Adipose tissue (tissue), 3 donors: Measurements from ENCODE around the gene MRPL27. TPM values are rescaled to one million over a fixed set of nuclear protein-coding genes. Genes with fewer than 3 reads are reported as not detected.
"Not testable (repeated sequence)": the region's sequence is repeated elsewhere in the genome, so short reads cannot be mapped to it uniquely, and the experiment has no call there.

Experiments used
- H3K27ac ChIP-seq: one replicate; pipeline ENCODE4 v1.5.1; 2013; ENCODE audit warnings: low read depth, low read length
- WGBS, 3 donors: extraction: QIAGEN DNeasy Blood & Tissue Kit; methylation state at CpG; one replicate each; pipeline ENCODE4 v1.1.7; 2013; 5-methylcytosine and 5-hydroxymethylcytosine counted together
- polyA plus RNA-seq, 3 donors: library from polyadenylated mRNA; stranded (reverse); fragments of 200-250 nt; gene quantifications; one replicate each; pipeline ENCODE4 v1.2.3, GENCODE V29; 2013
- donor health status: healthy with polysubstance abuse.
- donor health status: Bipolar disorder and iron deficiency.
- donor health status: healthy.

Gene MRPL27
- polyA plus RNA-seq, 3 donors = 68.8 to 105 (median 99.8) TPM

- WGBS, 3 donors = 67 to 79% (median 72%) methylated on average over 6 of the region's 6 CpGs
- no peak overlapping the region for H3K27ac ChIP-seq
These were observed 20.8 kb downstream of the MRPL27 start for GRCh38 chr17:50352072-50352692.

GRCh38 chr17:50350733-50351132, 22.3 kb downstream of the MRPL27 start:
- WGBS, 3 donors = 86 to 100% (median 94%) methylated on average over 2 of the region's 2 CpGs
- H3K27ac ChIP-seq = no peak overlapping the region

GRCh38 chr17:50349243-50349600, 23.8 kb downstream of the MRPL27 start:
- 90 to 96% (median 95%) methylated on average over 5 of the region's 5 CpGs for WGBS, 3 donors
- H3K27ac ChIP-seq = no peak overlapping the region

GRCh38 chr17:50348522-50349242, 24.3 kb downstream of the MRPL27 start:
- WGBS, 3 donors = 69 to 84% (median 71%) methylated on average over 7 of the region's 7 CpGs
- no peak overlapping the region for H3K27ac ChIP-seq

- 52 to 83% (median 72%) methylated on average over 3 of the region's 3 CpGs for WGBS, 3 donors
- H3K27ac ChIP-seq = no peak overlapping the region
These were observed 25.1 kb downstream of the MRPL27 start for GRCh38 chr17:50347894-50348291.

GRCh38 chr17:50347117-50347893, 25.7 kb downstream of the MRPL27 start:
- H3K27ac ChIP-seq = no peak overlapping the region
- 39 to 45% (median 41%) methylated on average over 17 of the region's 17 CpGs for WGBS, 3 donors

- H3K27ac ChIP-seq = no peak overlapping the region
- 1% methylated on average over 38 to 57 of the region's 57 CpGs for WGBS, 3 donors
These were observed 26.5 kb downstream of the MRPL27 start for GRCh38 chr17:50346313-50347116.

GRCh38 chr17:50345432-50346312, 27.3 kb downstream of the MRPL27 start, which contains the start of gene XYLT2:
Gene XYLT2 (plus strand): TSS chr17:50346126. CDS start chr17:50346141, 15 bp downstream.
- 2 to 3% (median 3%) methylated on average over 74 to 87 of the region's 87 CpGs for WGBS, 3 donors
- H3K27ac ChIP-seq = no peak within 1 kb of the TSS

- WGBS, 3 donors = 52 to 71% (median 62%) methylated on average over 13 of the region's 13 CpGs
- no peak overlapping the region for H3K27ac ChIP-seq
These were observed 28.1 kb downstream of the MRPL27 start for GRCh38 chr17:50344731-50345365.

GRCh38 chr17:50339381-50339780, 33.6 kb downstream of the MRPL27 start:
- no peak overlapping the region for H3K27ac ChIP-seq

GRCh38 chr17:50338645-50339044, 34.3 kb downstream of the MRPL27 start:
- H3K27ac ChIP-seq = no peak overlapping the region

- WGBS, 3 donors = 75 to 94% (median 93%) methylated on average over 2 of the region's 2 CpGs
- no peak overlapping the region for H3K27ac ChIP-seq
These were observed 35.0 kb downstream of the MRPL27 start for GRCh38 chr17:50337956-50338355.

GRCh38 chr17:50333291-50334057, 39.5 kb downstream of the MRPL27 start:
- not testable (repeated sequence) for H3K27ac ChIP-seq
- WGBS, 3 donors = 40 to 70% (median 40%) methylated on average over 14 of the region's 14 CpGs

- no peak overlapping the region for H3K27ac ChIP-seq
- 48 to 54% (median 52%) methylated on average over 6 of the region's 6 CpGs for WGBS, 3 donors
These were observed 40.8 kb downstream of the MRPL27 start for GRCh38 chr17:50332196-50332595.

GRCh38 chr17:50331085-50331791, 41.7 kb downstream of the MRPL27 start:
- 76 to 86% (median 77%) methylated on average over 4 of the region's 4 CpGs for WGBS, 3 donors
- H3K27ac ChIP-seq = no peak overlapping the region

- H3K27ac ChIP-seq = no peak overlapping the region
- WGBS, 3 donors = 83 to 86% (median 86%) methylated on average over 11 of the region's 11 CpGs
These were observed 42.7 kb downstream of the MRPL27 start for GRCh38 chr17:50330151-50330775.
